Endothelial cell of umbilical vein (primary cell): Measurements from ENCODE around the gene PLIN5. TPM values are rescaled to one million over a fixed set of nuclear protein-coding genes. Genes with fewer than 3 reads are reported as not detected.

Experiments
- BruUV-seq: library from RNA; stranded (reverse); fragments of 400-500 nt; replicated peaks from 2 replicates; lab custom pipeline; 2021; lab: Mats Ljungman, UMichigan
- CTCF ChIA-PET: fragments of 300-600, 350-600 bp; sonication (Branson Sonifier 250); formaldehyde crosslinking; loops from one replicate; lab custom pipeline; 2021; ENCODE audit warnings: antibody characterized with exemption, inconsistent platforms; lab: Charles Lee
- POLR2A ChIA-PET: fragments of 300-600, 350-600 bp; sonication (Branson Sonifier 250); formaldehyde crosslinking; loops from one replicate; lab custom pipeline; 2021; ENCODE audit warnings: antibody characterized with exemption, inconsistent platforms; lab: Charles Lee
- DNase-seq: peaks from one replicate; pipeline ENCODE4 v3.0.0-alpha.2; 2011; ENCODE audit warnings: low read depth, low spot score
- FAIRE-seq: peaks from 2 replicates; lab custom pipeline; 2011; peaks lifted over from hg19 to GRCh38; lab: Jason Lieb, UNC
- H2AFZ ChIP-seq: 2 replicates; pipeline ENCODE4 v1.6.0; 2012; ENCODE audit warnings: low read depth, low read length, control low read depth, inconsistent platforms
- H3K27ac ChIP-seq: 2 replicates; pipeline ENCODE4 v1.5.1; 2011; ENCODE audit warnings: low read depth, mild to moderate bottlenecking, control low read depth, low read length, moderate library complexity; ENCODE audit not compliant: insufficient read depth
- H3K27me3 ChIP-seq, 2 experiments: 2 replicates each; pipeline versions ENCODE4 v1.6.0 to v1.6.1; 2011; ENCODE audit warnings: low read length in 2 of 2, mixed read lengths in 1 of 2; ENCODE audit not compliant: control insufficient read depth in 2 of 2, insufficient read depth in 2 of 2
- H3K36me3 ChIP-seq, 2 experiments: 2 replicates in 1 of 2; 3 replicates in 1 of 2; pipeline ENCODE4 v1.5.1; 2011; ENCODE audit warnings: low read length in 2 of 2, mild to moderate bottlenecking in 1 of 2, moderate library complexity in 1 of 2; ENCODE audit not compliant: control insufficient read depth in 2 of 2, insufficient read depth in 2 of 2; ENCODE audit errors: extremely low read depth in 1 of 2
- H3K4me1 ChIP-seq: 3 replicates; pipeline ENCODE4 v1.5.1; 2011; ENCODE audit warnings: mild to moderate bottlenecking, low read length; ENCODE audit not compliant: control insufficient read depth, insufficient read depth; ENCODE audit errors: extremely low read depth
- H3K4me2 ChIP-seq: 2 replicates; pipeline ENCODE4 v1.6.1; 2011; ENCODE audit warnings: low read length, control low read depth, mixed read lengths; ENCODE audit not compliant: insufficient read depth
- H3K4me3 ChIP-seq, 3 experiments: fragments of 200-600 bp in 1 of 3; sonication (generic), shearing (Covaris generic) in 1 of 3; replicated peaks in 1 of 3; 2 replicates each; pipeline ENCODE4 v1.5.1; 2011 to 2016; ENCODE audit warnings: control low read depth in 3 of 3, low read length in 3 of 3, mild to moderate bottlenecking in 2 of 3, inconsistent platforms in 1 of 3, low read depth in 1 of 3, moderate library complexity in 1 of 3; ENCODE audit not compliant: insufficient read depth in 1 of 3
- H3K79me2 ChIP-seq: 2 replicates; pipeline ENCODE4 v1.6.0; 2012; ENCODE audit warnings: low read length, inconsistent platforms; ENCODE audit not compliant: control insufficient read depth, insufficient read depth
- H3K9ac ChIP-seq: replicated peaks from 2 replicates; pipeline ENCODE3; 2011; ENCODE audit warnings: low read length, control low read depth; ENCODE audit not compliant: insufficient read depth; ENCODE audit errors: extremely low read depth
- H3K9me1 ChIP-seq: replicated peaks from 3 replicates; pipeline ENCODE4 v1.6.0; 2011; ENCODE audit warnings: mild to moderate bottlenecking, low read length; ENCODE audit not compliant: control insufficient read depth, insufficient read depth; ENCODE audit errors: extremely low read depth
- H3K9me3 ChIP-seq: replicated peaks from 2 replicates; pipeline ENCODE4 v1.5.1; 2012; ENCODE audit warnings: low read length, inconsistent platforms; ENCODE audit not compliant: control insufficient read depth, insufficient read depth
- H4K20me1 ChIP-seq: replicated peaks from 2 replicates; pipeline ENCODE3; 2011; ENCODE audit warnings: mild to moderate bottlenecking, low read length; ENCODE audit not compliant: control insufficient read depth, insufficient read depth; ENCODE audit errors: extremely low read depth
- CTCF ChIP-seq, 2 donors: IDR thresholded peaks; 1 replicate in 1 of 2; 2 replicates in 1 of 2; pipeline ENCODE4 v1.5.1; 2011; ENCODE audit warnings: low read length in 2 of 2, mild to moderate bottlenecking in 2 of 2, moderate library complexity in 2 of 2, control low read depth in 1 of 2, inconsistent platforms in 1 of 2, low read depth in 1 of 2; ENCODE audit not compliant: insufficient read depth in 1 of 2; ENCODE audit errors: extremely low read depth in 1 of 2
- EZH2 ChIP-seq: IDR thresholded peaks from 2 replicates; pipeline ENCODE4 v1.6.1; 2012; ENCODE audit warnings: borderline replicate concordance, low read depth, mild to moderate bottlenecking, moderate library complexity, low read length, inconsistent platforms; ENCODE audit not compliant: severe bottlenecking
- FOS ChIP-seq: IDR thresholded peaks from 2 replicates; pipeline ENCODE4 v1.6.1; 2011; ENCODE audit warnings: mild to moderate bottlenecking, low read length, moderate library complexity, borderline replicate concordance; ENCODE audit not compliant: insufficient read depth
- GATA2 ChIP-seq: IDR thresholded peaks from 2 replicates; pipeline ENCODE4 v1.7.0; 2011; ENCODE audit warnings: low read depth, mild to moderate bottlenecking, moderate library complexity, mixed read lengths, low read length; ENCODE audit not compliant: insufficient read length, insufficient read depth
- JUN ChIP-seq: IDR thresholded peaks from 2 replicates; pipeline ENCODE4 v1.6.1; 2011; ENCODE audit warnings: borderline replicate concordance, low read depth; ENCODE audit not compliant: insufficient read length, insufficient read depth
- MAX ChIP-seq: IDR thresholded peaks from 2 replicates; pipeline ENCODE4 v1.6.1; 2011; ENCODE audit not compliant: insufficient read depth, insufficient read length
- MYC ChIP-seq: IDR thresholded peaks from one replicate; pipeline ENCODE4 v1.6.1; 2011; ENCODE audit warnings: mild to moderate bottlenecking, low read depth, low read length
- POLR2A ChIP-seq: IDR thresholded peaks from 2 replicates; pipeline ENCODE4 v1.6.1; 2012; ENCODE audit warnings: low read depth, mild to moderate bottlenecking, control low read depth, low read length
- POLR2AphosphoS5 ChIP-seq: IDR thresholded peaks from 2 replicates; pipeline ENCODE4 v1.6.1; 2012; ENCODE audit warnings: low read depth, mild to moderate bottlenecking, control low read depth, low read length, moderate library complexity; ENCODE audit not compliant: insufficient read depth
- dilution Hi-C: fragments of 300-500 bp; cut with MboI; formaldehyde crosslinking; loops from one replicate; pipeline ENCODE4 v1.15.0; 2019; ENCODE audit warnings: low sequenced_read_pairs; ENCODE audit not compliant: extremely low pct_ligation_motif_present
- intact Hi-C: fragments of 100-400 bp; cut with micrococcal nuclease; formaldehyde crosslinking; loops from one replicate; pipeline ENCODE4 v1.10.0; 2022
- polyA plus RNA-seq, 4 experiments: library from polyadenylated mRNA; depleted of rRNA in 3 of 4; stranded (reverse) in 3 of 4; unstranded in 1 of 4; fragments of >200 nt; gene quantifications; 2 replicates each; pipeline versions ENCODE4 v1.2.1 to v1.2.3, GENCODE V29; 2011 to 2012; ENCODE audit warnings: missing spikeins in 1 of 4
- total RNA-seq: library from RNA; stranded (reverse); gene quantifications from 2 replicates; pipeline ENCODE4 v1.2.3, GENCODE V29; 2021

The PLIN5 gene
- total and polyA plus RNA-seq, 2 donors (not counting 3 experiments of a cell fraction or from before 2014, with no cell fraction given): 0.17 to 0.24 TPM

GRCh38 chr19:4559569-4559968, 24.5 kb upstream of the PLIN5 start, which contains the start of gene SEMA6B:
SEMA6B (minus strand) TSS chr19:4559684; CDS start chr19:4558457, 1,227 bp downstream.
- peak within 1 kb of the TSS; percentile 69 for H3K4me2 ChIP-seq
- POLR2A ChIA-PET: interaction anchor here (0.8 kb wide), 1 partner anchor 24 kb away, joined by 3 read pairs; no protein-coding TSS in a partner anchor
- DNase-seq (peak; percentile 91), FAIRE-seq (peak; percentile 95)
- H3K9me1 ChIP-seq: no peaks in the 10 kb centered on the region
- TF ChIP-seq POLR2AphosphoS5 (peak; percentile 98), FOS (peak; percentile 95), MYC (no peak), POLR2A (peak; percentile 68), GATA2 (peak; percentile 12), EZH2 (no peak), MAX (peak; percentile 83), JUN (peak; percentile 75), CTCF (IDR thresholded peaks at IDR 0.05; ENCODE audit: extremely low read depth in 1 of 2, insufficient read depth in 1 of 2, low read depth in 1 of 2, low read length in 2 of 2) (no peak)
- no peaks in the 10 kb centered on the region for H3K9me3 ChIP-seq
- BruUV-seq: no TSS peak
- H2AFZ ChIP-seq: no peak within 1 kb of the TSS
- intact Hi-C loops (loop anchor here (1.0 to 5.0 kb wide), 5 partner anchors 8 to 163 kb away; partner anchors contain the start of genes DPP9 and TNFAIP8L1), dilution Hi-C loops (no loop called here)
- H3K9ac ChIP-seq: peak within 1 kb of the TSS; percentile 54
- CTCF ChIA-PET: interaction anchor here (0.8 to 3.4 kb wide), 15 partner anchors 9 to 232 kb away, joined by 3 to 42 read pairs (median 4); partner anchors contain the start of genes FEM1A and LRG1
- H4K20me1 ChIP-seq: no peaks in the 10 kb centered on the region
- H3K36me3 ChIP-seq: peaks cover 2 to 16% of the 10 kb centered on the region in 2 experiments
- H3K4me1 ChIP-seq: peaks cover 26% of the 10 kb centered on the region
- peak within 1 kb of the TSS in 2 of 3 experiments; percentile 37 to 76 for H3K4me3 ChIP-seq
- H3K27me3 ChIP-seq: no peaks in the 10 kb centered on the region
- H3K27ac ChIP-seq: peak within 1 kb of the TSS; percentile 77
- H3K79me2 ChIP-seq: peaks cover 6% of the 10 kb centered on the region
